ENCODE data around the gene FN1.

The FN1 gene

DNA sequence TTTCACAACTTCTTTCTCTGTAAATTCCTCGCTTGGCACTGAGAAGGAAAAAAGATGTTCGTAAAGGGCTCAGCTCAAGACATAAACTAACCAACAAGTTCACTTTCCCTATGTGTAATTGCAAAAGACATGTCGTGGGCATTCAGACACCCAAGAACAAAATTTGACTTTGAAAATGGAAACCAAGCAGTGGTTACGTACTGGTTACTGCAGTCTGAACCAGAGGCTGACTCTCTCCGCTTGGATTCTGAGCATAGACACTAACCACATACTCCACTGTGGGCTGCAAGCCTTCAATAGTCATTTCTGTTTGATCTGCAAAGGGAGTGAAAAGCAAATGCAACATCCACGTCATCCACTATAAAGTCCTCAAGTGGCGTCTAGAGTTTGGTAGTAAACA is 53.9 kb downstream of the FN1 start:
- DNase-seq: no peak

DNA sequence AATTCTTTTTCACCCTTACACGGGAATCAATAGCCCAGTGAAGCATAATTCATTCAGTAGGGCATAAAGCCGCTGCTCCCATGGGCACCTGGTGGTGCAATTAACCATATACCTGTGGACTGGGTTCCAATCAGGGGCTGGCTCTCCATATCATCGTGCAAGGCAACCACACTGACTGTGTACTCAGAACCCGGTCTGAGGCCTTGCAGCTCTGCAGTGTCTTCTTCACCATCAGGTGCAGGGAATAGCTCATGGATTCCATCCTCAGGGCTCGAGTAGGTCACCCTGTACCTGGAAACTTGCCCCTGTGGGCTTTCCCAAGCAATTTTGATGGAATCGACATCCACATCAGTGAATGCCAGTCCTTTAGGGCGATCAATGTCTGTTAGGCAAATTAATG is 55.2 kb downstream of the FN1 start:
- no peak for DNase-seq

DNA sequence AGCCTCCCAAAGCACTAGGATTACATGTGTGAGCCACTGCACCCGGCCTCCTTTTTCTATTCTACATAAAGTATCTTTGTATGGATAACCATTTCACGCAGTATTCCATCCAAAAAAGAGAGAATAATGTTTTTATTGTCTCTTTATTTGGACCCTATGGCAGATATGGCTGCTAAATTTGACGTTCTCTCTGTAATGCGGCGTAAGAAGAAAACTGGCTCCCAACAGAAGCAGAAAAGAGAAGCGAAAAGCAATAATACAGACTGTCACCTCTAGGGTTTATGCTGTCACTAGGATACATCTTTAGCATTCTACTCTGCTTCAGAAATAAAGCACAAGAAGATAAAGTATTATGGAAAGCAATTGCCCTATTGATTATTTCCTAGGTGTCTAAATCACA is 55.9 kb downstream of the FN1 start:
- DNase-seq: no peak

- no peak for DNase-seq
Observed at GRCh38 chr2:215379039-215379438, 56.8 kb downstream of the FN1 start.

DNA sequence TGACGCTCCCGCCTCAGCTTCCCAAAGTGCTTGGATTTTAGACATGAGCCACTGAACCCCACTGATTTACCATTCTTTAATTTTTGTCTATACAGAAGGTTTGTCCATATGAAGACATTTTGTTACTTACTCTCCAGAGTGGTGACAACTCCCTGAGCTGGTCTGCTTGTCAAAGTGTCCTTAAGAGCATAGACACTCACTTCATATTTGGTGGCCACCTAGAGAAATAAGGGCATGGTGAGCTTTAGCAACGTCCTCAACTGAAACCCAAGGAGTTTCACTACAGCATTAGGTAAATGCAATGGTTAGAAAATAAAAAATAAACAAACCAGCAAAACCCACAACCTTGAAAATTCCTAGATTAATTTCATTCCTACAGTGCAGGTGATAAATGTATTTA is 57.8 kb downstream of the FN1 start:
- no peak for DNase-seq

- DNase-seq: no peak
Observed at GRCh38 chr2:215377283-215377682, 58.6 kb downstream of the FN1 start.

- no peak for DNase-seq
Observed at GRCh38 chr2:215376103-215376780, 59.6 kb downstream of the FN1 start.

GRCh38 chr2:215375467-215375830 is 60.4 kb downstream of the FN1 start:
- DNase-seq: no peak

GRCh38 chr2:215374642-215375466 is 61.0 kb downstream of the FN1 start:
- no peak for DNase-seq

GRCh38 chr2:215374002-215374401 is 61.9 kb downstream of the FN1 start:
- no peak for DNase-seq

- DNase-seq: no peak
Observed at GRCh38 chr2:215372968-215373649, 62.8 kb downstream of the FN1 start.

DNA sequence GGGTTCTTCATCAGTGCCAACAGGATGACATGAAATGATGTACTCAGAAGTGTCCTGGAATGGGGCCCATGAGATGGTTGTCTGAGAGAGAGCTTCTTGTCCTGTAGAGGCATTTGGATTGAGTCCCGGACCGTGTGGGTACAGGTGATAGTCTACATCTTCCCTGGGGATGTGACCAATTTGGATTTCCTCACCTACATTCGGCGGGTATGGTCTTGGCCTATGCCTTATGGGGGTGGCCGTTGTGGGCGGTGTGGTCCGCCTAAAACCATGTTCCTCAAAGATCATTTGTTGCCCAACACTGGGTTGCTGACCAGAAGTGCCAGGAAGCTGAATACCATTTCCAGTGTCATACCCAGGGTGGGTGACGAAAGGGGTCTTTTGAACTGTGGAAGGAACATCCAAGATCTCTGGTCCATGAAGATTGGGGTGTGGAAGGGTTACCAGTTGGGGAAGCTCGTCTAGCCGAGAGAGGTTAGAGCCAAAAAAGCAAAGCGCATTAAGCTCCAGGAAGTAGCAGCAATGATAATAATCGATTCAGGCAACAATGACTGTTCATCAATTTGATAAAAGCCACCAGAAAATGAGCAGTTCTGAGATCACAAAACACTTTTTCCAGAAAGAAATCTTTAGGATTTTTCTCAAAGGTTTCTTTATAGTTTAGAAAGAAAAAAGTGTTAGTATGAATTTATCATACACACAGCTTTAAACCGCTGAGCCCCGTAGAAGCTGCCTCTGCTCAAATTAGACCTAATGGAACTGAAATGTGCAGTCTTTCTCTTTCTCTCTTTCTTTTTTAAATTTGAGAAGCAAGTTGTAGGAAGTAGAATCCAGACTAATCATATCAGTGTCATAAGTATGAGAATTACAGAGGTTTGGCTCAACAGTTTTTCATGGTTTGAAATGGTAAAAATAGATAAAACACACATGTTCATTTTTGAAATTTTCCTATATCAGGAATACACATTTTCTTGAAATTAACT is 63.7 kb downstream of the FN1 start:
- no peak for DNase-seq

DNA sequence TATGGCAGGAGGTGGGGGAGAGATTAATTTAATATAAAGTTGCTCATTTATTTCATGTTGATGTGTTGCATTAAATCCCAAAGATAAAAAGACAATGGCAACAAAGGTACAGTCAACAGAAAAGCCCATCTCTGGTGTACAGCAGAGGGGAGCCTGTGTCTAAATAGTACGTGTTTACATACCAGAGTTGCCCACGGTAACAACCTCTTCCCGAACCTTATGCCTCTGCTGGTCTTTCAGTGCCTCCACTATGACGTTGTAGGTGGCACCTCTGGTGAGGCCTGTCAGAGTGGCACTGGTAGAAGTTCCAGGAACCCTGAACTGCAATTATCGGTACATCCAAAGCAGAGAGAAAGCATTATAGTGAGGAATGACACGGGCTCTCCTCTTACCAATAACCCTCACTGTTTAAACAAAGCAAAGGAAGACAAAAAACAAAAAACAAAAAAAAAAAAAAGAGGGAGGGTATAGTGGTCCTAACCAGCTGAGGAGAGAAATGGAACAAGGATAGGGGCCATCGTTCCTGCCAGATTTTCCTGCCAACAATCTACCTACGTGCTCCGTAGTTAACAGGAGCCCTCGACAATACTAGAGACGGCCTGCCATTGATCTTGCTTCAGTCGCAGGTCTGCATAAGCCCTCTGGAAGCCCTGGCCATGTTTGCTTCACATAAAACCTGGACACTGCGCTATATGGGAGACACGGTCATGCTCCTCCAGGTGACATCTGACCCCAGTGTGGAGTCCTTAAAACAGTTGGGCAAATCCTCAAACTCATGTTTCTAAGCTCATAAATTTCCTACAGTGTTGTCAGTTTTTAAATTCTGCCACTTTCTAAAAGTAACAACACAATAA is 65.5 kb downstream of the FN1 start:
- no peak for DNase-seq

- peak; percentile 73 for DNase-seq
Observed at GRCh38 chr2:215369181-215369760, 66.6 kb downstream of the FN1 start.

DNA sequence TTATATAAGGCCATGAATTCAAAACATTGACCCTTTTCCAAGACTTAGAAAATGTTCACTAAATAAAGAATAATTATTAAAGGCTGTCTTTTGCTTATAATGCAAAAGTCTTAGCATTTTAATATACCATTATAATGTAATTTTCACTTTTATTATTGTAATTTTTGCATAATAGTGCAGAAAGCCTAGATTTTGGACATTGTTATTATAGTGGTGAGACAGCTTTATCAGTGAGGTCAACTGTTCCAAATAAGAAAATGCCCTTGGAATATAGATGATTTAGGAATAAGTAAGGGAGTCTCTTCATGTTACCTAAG is 67.4 kb downstream of the FN1 start:
- no peak for DNase-seq

- DNase-seq: peak; percentile 41
Observed at GRCh38 chr2:215367662-215368492, 68.0 kb downstream of the FN1 start.

DNA sequence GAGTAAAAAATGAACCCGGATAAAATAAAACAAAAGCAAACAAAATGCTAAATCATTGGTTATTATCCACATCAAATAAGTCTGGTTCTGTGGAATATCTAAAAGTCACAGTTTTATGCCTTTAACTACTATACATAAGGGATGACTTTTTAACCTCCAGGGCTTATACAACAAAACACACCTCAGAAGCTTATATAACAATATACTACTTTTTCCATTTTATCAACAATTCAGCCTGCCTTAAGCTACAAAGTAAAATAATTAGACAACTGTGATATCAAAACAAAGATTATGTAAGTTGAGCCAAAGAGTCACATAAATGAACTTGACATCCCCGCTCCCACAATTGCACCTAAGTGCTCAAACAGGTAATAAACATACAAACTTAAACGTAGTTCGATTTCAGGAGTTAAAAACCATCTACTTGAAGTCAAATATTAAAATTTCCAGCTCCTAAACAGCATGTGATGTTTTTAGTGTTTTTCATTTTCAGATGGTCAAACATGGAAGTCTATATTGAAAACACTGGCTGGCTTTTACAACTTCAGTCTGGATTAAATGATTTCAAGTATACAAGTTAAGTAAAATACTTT is 69.3 kb downstream of the FN1 start:
- DNase-seq: no peak

GRCh38 chr2:215365184-215365658 is 70.6 kb downstream of the FN1 start:
- no peak for DNase-seq

- no peak for DNase-seq
Observed at GRCh38 chr2:215364157-215365155, 71.4 kb downstream of the FN1 start.

Data from NCI-H82 (cell line).